Osteocyte (in vitro differentiated cells): ENCODE measurements around the gene ZBTB12. TPM values are rescaled to one million over a fixed set of nuclear protein-coding genes. Genes with fewer than 3 reads are reported as not detected.

Source experiments
- DNase-seq: peaks from one replicate; pipeline ENCODE4 v3.0.0; 2021; ENCODE audit warnings: mixed read lengths; ENCODE audit not compliant: unreplicated experiment; ENCODE audit errors: extremely low spot score
- H3K27ac Mint-ChIP-seq: one replicate; pipeline ENCODE4 v1.8.0; 2021; ENCODE audit warnings: mild to moderate bottlenecking, mixed read lengths; ENCODE audit not compliant: unreplicated experiment
- H3K27me3 Mint-ChIP-seq: one replicate; pipeline ENCODE4 v1.8.0; 2021; ENCODE audit warnings: mixed read lengths; ENCODE audit not compliant: unreplicated experiment
- H3K36me3 Mint-ChIP-seq: one replicate; pipeline ENCODE4 v1.8.0; 2021; ENCODE audit warnings: mixed read lengths; ENCODE audit not compliant: unreplicated experiment
- H3K4me1 Mint-ChIP-seq: one replicate; pipeline ENCODE4 v1.8.0; 2021; ENCODE audit warnings: mixed read lengths; ENCODE audit not compliant: unreplicated experiment
- H3K4me3 Mint-ChIP-seq: one replicate; pipeline ENCODE4 v1.8.0; 2021; ENCODE audit warnings: mild to moderate bottlenecking, moderate library complexity, mixed read lengths; ENCODE audit not compliant: unreplicated experiment
- H3K9me3 Mint-ChIP-seq: one replicate; pipeline ENCODE4 v1.8.0; 2021; ENCODE audit warnings: mixed read lengths; ENCODE audit not compliant: unreplicated experiment
- CTCF ChIP-seq: fragments of 200-600 bp; sonication (generic); IDR thresholded peaks from 2 replicates; pipeline ENCODE4 v1.5.0; 2021; ENCODE audit warnings: antibody characterized with exemption, mild to moderate bottlenecking, moderate library complexity
- total RNA-seq: library from RNA; stranded (reverse); gene quantifications from 2 replicates; pipeline ENCODE4 v1.2.1, GENCODE V29; 2021

ZBTB12 gene
- total RNA-seq, 1 donor from 2014 or later = 8.8 TPM

DNA sequence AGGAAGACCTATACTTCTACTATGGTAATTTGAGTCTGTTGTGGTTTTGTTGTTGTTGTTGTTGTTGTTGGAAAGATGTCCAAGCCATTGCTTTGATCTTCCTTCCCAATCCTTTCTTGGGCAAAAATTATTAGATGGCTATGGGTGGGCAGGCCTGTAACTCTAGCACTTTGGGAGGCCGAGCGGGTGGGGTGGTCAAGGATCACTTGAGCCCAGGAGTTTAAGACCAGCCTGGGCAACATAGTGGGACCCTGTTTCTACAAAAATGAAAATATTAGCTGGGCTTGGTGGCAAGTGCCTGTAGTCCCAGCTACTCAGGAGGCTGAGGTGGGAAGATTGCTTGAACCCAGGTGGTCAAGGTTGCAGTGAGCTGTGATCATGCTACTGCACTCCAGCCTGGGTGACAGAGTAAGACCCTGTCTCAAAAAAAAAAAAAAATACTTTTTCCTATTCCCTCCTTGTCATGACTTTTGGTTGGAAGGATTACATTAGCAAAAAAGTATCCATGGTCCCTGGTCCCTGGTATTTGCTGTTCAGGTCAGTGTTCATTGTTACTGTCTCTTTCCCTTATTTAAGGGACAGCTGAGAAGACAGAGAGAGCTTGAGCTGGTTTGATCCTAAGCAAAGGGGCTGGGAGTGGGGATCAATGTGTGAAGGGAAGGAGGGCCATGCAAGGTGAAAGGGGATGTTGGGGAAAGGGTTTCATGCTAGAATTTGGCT lies 51.0 kb downstream of the ZBTB12 start:
- no peak for TF ChIP-seq CTCF
- no peak overlapping the region for H3K27ac Mint-ChIP-seq
- H3K36me3 Mint-ChIP-seq = peaks cover 1% of the 10 kb centered on the region
- no peak for DNase-seq
- H3K27me3 Mint-ChIP-seq = no peaks in the 10 kb centered on the region
- no peaks in the 10 kb centered on the region for H3K4me1 Mint-ChIP-seq
- H3K4me3 Mint-ChIP-seq = no peak overlapping the region
- peaks cover 5% of the 10 kb centered on the region for H3K9me3 Mint-ChIP-seq

Other genes starting within 250 kb of the ZBTB12 start
- 382 and 386 TPM in 2 replicates for gene BAG6, start 249.4 kb downstream of the ZBTB12 start, total RNA-seq
- gene APOM, start 246.2 kb downstream of the ZBTB12 start, total RNA-seq = 2.2 and 4.0 TPM in 2 replicates
- 21.5 and 23.0 TPM in 2 replicates for gene C6orf47, start 241.3 kb downstream of the ZBTB12 start, total RNA-seq
- 17.0 and 18.7 TPM in 2 replicates for gene GPANK1, start 237.1 kb downstream of the ZBTB12 start, total RNA-seq
- gene CSNK2B, start 236.0 kb downstream of the ZBTB12 start, total RNA-seq = 142 and 163 TPM in 2 replicates
- gene LY6G5B, start 232.1 kb downstream of the ZBTB12 start, total RNA-seq = 14.0 and 17.6 TPM in 2 replicates
- gene LY6G5C, start 221.0 kb downstream of the ZBTB12 start, total RNA-seq = 3.9 and 5.0 TPM in 2 replicates
- 46.6 and 50.5 TPM in 2 replicates for gene ABHD16A, start 198.8 kb downstream of the ZBTB12 start, total RNA-seq
- not detected in 2 replicates for gene LY6G6F, start 195.2 kb downstream of the ZBTB12 start, total RNA-seq
- gene LY6G6D, start 186.7 kb downstream of the ZBTB12 start, total RNA-seq = not detected in 2 replicates
- gene LY6G6C, start 180.3 kb downstream of the ZBTB12 start, total RNA-seq = not detected in 2 replicates
- gene MPIG6B, start 178.7 kb downstream of the ZBTB12 start, total RNA-seq = not detected in 2 replicates
- 91.4 and 96.3 TPM in 2 replicates for gene DDAH2, start 172.8 kb downstream of the ZBTB12 start, total RNA-seq
- gene CLIC1, start 165.6 kb downstream of the ZBTB12 start, total RNA-seq = 230 and 242 TPM in 2 replicates
- 18.4 and 20.9 TPM in 2 replicates for gene MSH5, start 162.1 kb downstream of the ZBTB12 start, total RNA-seq
- gene SAPCD1, start 139.4 kb downstream of the ZBTB12 start, total RNA-seq = 2.5 and 3.4 TPM in 2 replicates
- 0.50 and 0.94 TPM in 2 replicates for gene VWA7, start 124.8 kb downstream of the ZBTB12 start, total RNA-seq
- gene VARS1, start 106.3 kb downstream of the ZBTB12 start, total RNA-seq = 73.0 and 73.4 TPM in 2 replicates
- 50.6 and 54.3 TPM in 2 replicates for gene LSM2, start 95.1 kb downstream of the ZBTB12 start, total RNA-seq
- 1.1 and 1.7 TPM in 2 replicates for gene HSPA1L, start 86.8 kb downstream of the ZBTB12 start, total RNA-seq
- gene HSPA1A, start 86.5 kb downstream of the ZBTB12 start, total RNA-seq = 19.7 and 24.8 TPM in 2 replicates
- gene HSPA1B, start 74.3 kb downstream of the ZBTB12 start, total RNA-seq = 65.5 and 65.8 TPM in 2 replicates
- gene NEU1, start 39.3 kb downstream of the ZBTB12 start, total RNA-seq = 74.8 and 83.6 TPM in 2 replicates
- gene SLC44A4, start 23.1 kb downstream of the ZBTB12 start, total RNA-seq = not detected in 2 replicates
- gene EHMT2, start 4.4 kb downstream of the ZBTB12 start, total RNA-seq = 62.4 and 66.7 TPM in 2 replicates
- gene C2, start 25.6 kb upstream of the ZBTB12 start, total RNA-seq = 2.3 and 2.4 TPM in 2 replicates
- 4.2 and 6.9 TPM in 2 replicates for gene CFB, start 44.0 kb upstream of the ZBTB12 start, total RNA-seq
- 59.3 and 66.8 TPM in 2 replicates for gene NELFE, start 56.9 kb upstream of the ZBTB12 start, total RNA-seq
- 69.3 and 84.3 TPM in 2 replicates for gene SKIC2, start 57.1 kb upstream of the ZBTB12 start, total RNA-seq
- gene DXO, start 70.1 kb upstream of the ZBTB12 start, total RNA-seq = 28.6 and 30.8 TPM in 2 replicates
- 13.5 and 15.2 TPM in 2 replicates for gene C4A, start 80.0 kb upstream of the ZBTB12 start, total RNA-seq
- gene C4B, start 112.7 kb upstream of the ZBTB12 start, total RNA-seq = 10.5 and 11.8 TPM in 2 replicates
- gene CYP21A2, start 136.3 kb upstream of the ZBTB12 start, total RNA-seq = 0.30 and 0.44 TPM in 2 replicates
- 13.1 and 13.9 TPM in 2 replicates for gene TNXB, start 207.3 kb upstream of the ZBTB12 start, total RNA-seq
- gene ATF6B, start 226.2 kb upstream of the ZBTB12 start, total RNA-seq = 109 and 116 TPM in 2 replicates
- 5.3 and 7.5 TPM in 2 replicates for gene FKBPL, start 228.2 kb upstream of the ZBTB12 start, total RNA-seq
- 1.2 and 2.1 TPM in 2 replicates for gene PRRT1, start 249.9 kb upstream of the ZBTB12 start, total RNA-seq